ENCODE results near the gene NOTCH4.
"Not testable (repeated sequence)": the region's sequence is repeated elsewhere in the genome, so short reads cannot be mapped to it uniquely, and the experiment has no call there.

Gene NOTCH4

DNA sequence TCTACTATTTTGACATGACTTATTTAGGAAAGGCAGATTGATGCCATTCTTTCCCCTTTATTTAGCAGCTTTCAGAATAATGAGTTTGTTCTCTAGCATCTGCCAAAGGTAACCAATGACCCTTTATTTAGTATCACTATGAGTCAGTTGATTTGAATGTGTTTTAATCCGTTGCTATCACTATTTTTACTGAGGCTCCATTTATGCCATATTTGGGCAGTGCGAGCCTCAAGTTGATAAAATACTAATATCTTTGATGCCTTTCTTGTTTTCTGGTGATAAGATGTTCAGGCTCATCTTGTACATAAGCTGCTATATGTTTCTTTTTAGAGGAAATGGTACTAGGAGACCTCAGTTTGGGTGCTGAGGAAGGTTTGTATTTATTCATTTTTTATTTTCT lies 15.6 kb upstream of the NOTCH4 start:
- peaks cover 3% of the 10 kb centered on the region for H3K9me3 Mint-ChIP-seq

GRCh38 chr6:32234934-32235333 lies 11.1 kb upstream of the NOTCH4 start:
- Mint-ChIP-seq H3K36me3 (no peaks in the 10 kb centered on the region), H3K4me1 (peaks cover 18% of the 10 kb centered on the region), H3K27ac (no peak overlapping the region), H3K4me3 (no peak overlapping the region), H3K27me3 (no peaks in the 10 kb centered on the region), H3K9me3 (no peaks in the 10 kb centered on the region)
- ATAC-seq = no peak

More for the DNA sequence above, 15.6 kb upstream of the NOTCH4 start:
- no peaks in the 10 kb centered on the region for H3K27me3 Mint-ChIP-seq
- no peaks in the 10 kb centered on the region for H3K36me3 Mint-ChIP-seq
- H3K4me3 Mint-ChIP-seq = no peak overlapping the region
- peak overlapping the region; percentile 18 for H3K27ac Mint-ChIP-seq
- H3K4me1 Mint-ChIP-seq = peaks cover 40% of the 10 kb centered on the region
- ATAC-seq = no peak

DNA sequence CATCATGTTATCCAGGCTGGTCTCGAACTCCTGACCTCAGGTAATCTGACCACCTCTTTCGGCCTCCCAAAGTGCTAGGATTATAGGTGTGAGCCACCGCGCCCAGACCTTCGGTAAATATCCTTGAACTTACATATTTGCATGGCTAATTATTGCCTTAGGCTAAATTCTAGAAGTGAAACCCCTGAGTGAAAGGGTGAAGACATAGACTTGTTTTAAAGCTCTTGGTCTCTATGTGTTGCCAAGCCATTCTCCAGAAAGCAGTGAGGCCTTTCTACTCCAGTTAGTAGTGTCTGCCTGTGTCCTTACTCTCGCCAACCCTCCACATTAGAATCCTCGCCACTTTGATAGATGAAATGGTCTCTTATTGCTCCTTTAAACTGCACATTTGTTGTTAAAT lies 2.6 kb upstream of the NOTCH4 start:
- H3K4me3 Mint-ChIP-seq = no peak overlapping the region
- H3K4me1 Mint-ChIP-seq = peaks cover 74% of the 10 kb centered on the region
- ATAC-seq = peak; percentile 59
- H3K27me3 Mint-ChIP-seq = no peaks in the 10 kb centered on the region
- H3K9me3 Mint-ChIP-seq = no peaks in the 10 kb centered on the region
- H3K36me3 Mint-ChIP-seq = no peaks in the 10 kb centered on the region
- H3K27ac Mint-ChIP-seq = peak overlapping the region; percentile 14

GRCh38 chr6:32224696-32225095 lies 829 bp upstream of the NOTCH4 start:
- H3K4me1 Mint-ChIP-seq = peaks cover 83% of the 10 kb centered on the region
- H3K27me3 Mint-ChIP-seq = no peaks in the 10 kb centered on the region
- ATAC-seq = peak; percentile 92
- H3K36me3 Mint-ChIP-seq = no peaks in the 10 kb centered on the region
- no peak overlapping the region for H3K4me3 Mint-ChIP-seq
- H3K27ac Mint-ChIP-seq = peak overlapping the region; percentile 80
- H3K9me3 Mint-ChIP-seq = no peaks in the 10 kb centered on the region

DNA sequence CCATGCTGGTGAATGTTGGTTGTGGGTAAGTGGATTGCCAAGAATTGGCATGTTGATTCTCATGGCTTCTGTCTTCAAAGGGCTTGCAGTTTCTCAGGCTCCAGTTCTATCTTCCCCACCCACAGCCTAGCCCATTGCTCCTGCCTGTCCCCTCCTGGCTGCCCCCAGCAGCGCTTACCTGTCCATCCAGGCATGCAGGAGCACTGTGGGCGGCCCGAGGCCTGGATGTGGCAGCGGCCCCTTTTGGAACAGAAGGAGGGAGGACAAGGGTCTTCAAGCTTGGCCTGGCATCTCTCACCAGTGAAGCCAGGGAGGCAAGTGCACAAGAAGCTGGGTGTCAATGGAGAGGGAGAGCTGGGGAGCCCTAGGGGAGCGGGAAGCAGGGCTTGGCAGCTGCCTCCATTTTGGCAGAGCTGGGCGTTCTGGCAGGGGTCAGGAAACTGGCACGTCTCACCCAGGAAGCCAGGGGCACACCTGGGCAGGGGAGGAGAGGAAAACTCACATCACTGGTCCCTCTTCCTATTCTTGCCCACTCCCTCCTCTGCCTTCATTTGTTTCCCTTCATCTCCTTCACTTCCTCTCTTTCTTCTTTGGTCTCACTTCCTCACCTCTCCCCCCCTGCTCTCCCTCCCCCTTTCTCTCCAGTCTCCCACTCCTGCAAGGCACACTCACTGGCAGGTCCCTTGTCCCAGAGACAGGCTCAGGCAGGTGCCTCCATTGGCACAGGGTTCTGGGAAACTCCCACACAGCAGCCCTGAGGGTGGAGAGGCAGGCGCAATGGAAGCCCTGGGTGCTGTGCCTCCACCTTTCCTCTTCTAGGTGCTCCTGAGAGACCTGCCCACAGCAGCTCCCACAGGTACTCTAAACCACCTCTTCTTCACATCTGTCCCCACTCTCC lies 1.3 kb downstream of the NOTCH4 start:
- no peak overlapping the region for H3K4me3 Mint-ChIP-seq
- peak overlapping the region; percentile 80 for H3K27ac Mint-ChIP-seq
- ATAC-seq = no peak

DNA sequence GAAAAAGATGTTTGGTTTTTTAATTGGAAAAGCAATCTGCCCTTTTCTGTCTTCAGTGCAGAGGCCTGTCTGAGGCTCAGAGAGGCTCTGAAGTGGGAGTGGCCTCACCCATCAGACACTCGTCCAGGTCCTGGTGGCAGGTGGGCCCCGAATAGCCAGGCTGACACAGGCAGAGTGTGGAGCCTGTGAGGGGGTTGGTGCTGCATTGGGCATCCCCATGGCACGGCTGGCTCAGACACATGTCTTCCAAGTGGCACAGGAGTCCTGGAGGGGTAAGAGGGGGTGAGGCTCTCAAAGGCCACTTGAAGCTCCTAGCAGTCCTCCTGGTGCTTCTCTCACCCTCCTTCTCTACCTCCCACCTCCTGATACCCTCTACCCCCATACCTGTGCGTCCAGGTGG lies 3.8 kb downstream of the NOTCH4 start:
- H3K4me1 Mint-ChIP-seq = peaks cover 49% of the 10 kb centered on the region
- ATAC-seq = no peak
- no peaks in the 10 kb centered on the region for H3K27me3 Mint-ChIP-seq
- no peak overlapping the region for H3K27ac Mint-ChIP-seq
- H3K36me3 Mint-ChIP-seq = no peaks in the 10 kb centered on the region
- no peaks in the 10 kb centered on the region for H3K9me3 Mint-ChIP-seq
- no peak overlapping the region for H3K4me3 Mint-ChIP-seq

More for the DNA sequence above, 1.3 kb downstream of the NOTCH4 start:
- H3K36me3 Mint-ChIP-seq = no peaks in the 10 kb centered on the region
- peaks cover 67% of the 10 kb centered on the region for H3K4me1 Mint-ChIP-seq
- no peaks in the 10 kb centered on the region for H3K27me3 Mint-ChIP-seq
- no peaks in the 10 kb centered on the region for H3K9me3 Mint-ChIP-seq

GRCh38 chr6:32218167-32218566 lies 5.7 kb downstream of the NOTCH4 start:
- H3K9me3 Mint-ChIP-seq = no peaks in the 10 kb centered on the region
- no peak for ATAC-seq
- H3K4me3 Mint-ChIP-seq = no peak overlapping the region
- H3K27ac Mint-ChIP-seq = no peak overlapping the region
- H3K4me1 Mint-ChIP-seq = peaks cover 38% of the 10 kb centered on the region
- no peaks in the 10 kb centered on the region for H3K36me3 Mint-ChIP-seq
- H3K27me3 Mint-ChIP-seq = no peaks in the 10 kb centered on the region

GRCh38 chr6:32216998-32217397 lies 6.9 kb downstream of the NOTCH4 start:
- H3K4me1 Mint-ChIP-seq = peaks cover 26% of the 10 kb centered on the region
- no peak for ATAC-seq
- no peaks in the 10 kb centered on the region for H3K27me3 Mint-ChIP-seq
- no peak overlapping the region for H3K4me3 Mint-ChIP-seq
- no peaks in the 10 kb centered on the region for H3K9me3 Mint-ChIP-seq
- no peaks in the 10 kb centered on the region for H3K36me3 Mint-ChIP-seq
- H3K27ac Mint-ChIP-seq = no peak overlapping the region

DNA sequence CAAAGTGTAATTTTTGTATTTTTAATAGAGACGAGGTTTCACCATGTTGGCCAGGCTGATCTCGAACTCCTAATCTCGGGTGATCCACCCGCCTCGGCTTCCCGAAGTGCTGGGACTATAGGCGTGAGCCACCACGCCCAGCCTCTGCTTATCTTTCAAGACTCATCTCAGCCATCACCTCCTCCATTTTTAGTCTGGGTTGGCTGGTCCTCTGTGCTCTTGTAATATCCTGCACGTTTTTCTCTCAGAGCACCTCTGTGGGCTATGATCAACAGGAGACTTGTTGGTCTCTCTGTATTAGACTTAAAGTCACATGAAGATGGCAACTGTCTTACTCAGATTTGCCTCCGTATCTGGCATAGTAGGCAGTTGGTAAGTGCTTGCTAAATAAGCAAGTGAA lies 7.6 kb downstream of the NOTCH4 start:
- Mint-ChIP-seq H3K9me3 (no peaks in the 10 kb centered on the region), H3K36me3 (no peaks in the 10 kb centered on the region), H3K27me3 (no peaks in the 10 kb centered on the region), H3K4me1 (peaks cover 19% of the 10 kb centered on the region), H3K4me3 (no peak overlapping the region), H3K27ac (no peak overlapping the region)
- no peak for ATAC-seq

DNA sequence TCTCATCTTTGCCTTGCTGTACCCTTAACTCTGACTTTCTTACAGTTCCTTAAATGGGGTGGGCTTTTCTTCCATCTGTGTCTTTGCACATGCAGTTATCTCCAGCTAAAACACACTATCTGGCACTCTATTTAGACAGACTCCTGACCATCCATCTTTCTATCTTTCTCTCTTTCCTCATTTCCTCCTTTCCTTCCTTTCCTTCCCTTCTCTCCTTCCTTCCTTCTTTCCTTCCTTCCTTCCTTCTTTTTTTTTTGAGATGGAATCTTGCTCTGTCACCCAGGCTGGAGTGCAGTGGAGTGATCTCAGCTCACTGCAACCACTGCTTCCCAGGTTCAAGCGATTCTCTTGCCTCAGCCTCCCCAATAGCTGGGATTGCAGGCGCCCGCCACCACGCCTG lies 8.2 kb downstream of the NOTCH4 start:
- Mint-ChIP-seq H3K4me3 (no peak overlapping the region), H3K36me3 (no peaks in the 10 kb centered on the region), H3K4me1 (peaks cover 13% of the 10 kb centered on the region), H3K9me3 (no peaks in the 10 kb centered on the region), H3K27me3 (no peaks in the 10 kb centered on the region), H3K27ac (no peak overlapping the region)
- ATAC-seq = no peak

GRCh38 chr6:32214126-32214525 lies 9.7 kb downstream of the NOTCH4 start:
- no peak overlapping the region for H3K4me3 Mint-ChIP-seq
- no peak overlapping the region for H3K27ac Mint-ChIP-seq
- ATAC-seq = peak; percentile 27
- H3K27me3 Mint-ChIP-seq = no peaks in the 10 kb centered on the region
- no peaks in the 10 kb centered on the region for H3K9me3 Mint-ChIP-seq
- H3K36me3 Mint-ChIP-seq = no peaks in the 10 kb centered on the region
- peaks cover 7% of the 10 kb centered on the region for H3K4me1 Mint-ChIP-seq

DNA sequence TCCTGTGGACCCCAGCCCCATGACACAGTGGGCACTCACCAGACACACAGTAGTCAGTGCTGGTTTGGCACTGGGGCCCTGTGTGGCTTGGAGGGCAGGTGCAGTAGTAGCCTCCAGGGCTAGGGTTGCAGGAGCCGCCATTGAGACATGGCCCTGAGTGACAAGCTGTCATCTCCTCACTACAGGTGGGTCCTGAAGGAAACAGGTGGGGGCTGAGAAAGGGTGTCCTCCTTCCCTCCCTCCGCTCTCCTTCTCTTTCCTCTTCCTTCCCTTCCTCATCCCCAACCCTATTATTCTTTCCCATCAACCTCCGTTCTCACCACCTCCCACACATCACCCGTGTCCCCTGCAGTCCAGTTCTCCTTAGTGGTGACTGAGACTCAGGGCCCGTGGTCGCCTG lies 10.2 kb downstream of the NOTCH4 start:
- ATAC-seq = no peak
- Mint-ChIP-seq H3K9me3 (no peaks in the 10 kb centered on the region), H3K4me3 (no peak overlapping the region), H3K27me3 (no peaks in the 10 kb centered on the region), H3K4me1 (peaks cover 7% of the 10 kb centered on the region), H3K36me3 (no peaks in the 10 kb centered on the region), H3K27ac (no peak overlapping the region)

DNA sequence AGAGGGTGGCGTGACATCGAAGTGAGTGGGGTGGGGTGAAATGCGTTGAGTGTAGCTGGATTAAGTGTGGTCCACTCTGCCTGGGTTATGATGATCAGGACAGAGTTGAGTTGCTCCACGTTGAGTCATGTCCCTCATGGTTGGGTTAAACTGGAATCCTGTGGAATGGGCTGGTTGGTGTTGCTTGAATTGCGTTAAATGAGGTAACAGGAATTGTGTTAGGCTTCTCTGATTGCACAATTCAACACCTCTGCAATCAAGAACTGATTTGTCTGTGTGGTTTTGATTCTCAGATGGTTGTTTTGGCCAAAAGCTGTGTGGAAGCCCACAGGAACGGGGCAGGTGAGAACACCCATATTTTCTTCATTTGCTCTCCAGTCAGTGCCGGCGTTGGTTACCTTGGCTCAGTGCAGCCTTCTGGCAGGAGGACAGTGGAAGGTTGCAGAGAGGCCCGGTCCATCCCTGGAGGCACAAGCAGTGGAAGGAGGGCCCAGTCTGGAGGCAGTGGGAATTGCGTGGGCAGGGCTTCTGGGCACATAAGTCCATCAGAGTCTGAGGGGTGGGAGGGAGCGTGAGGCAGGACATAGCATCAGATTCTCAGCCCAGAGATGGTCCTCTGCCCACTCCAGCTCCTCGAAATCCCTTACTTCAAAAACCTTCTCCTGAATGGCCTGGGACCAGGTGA lies 11.6 kb downstream of the NOTCH4 start:
- H3K27ac Mint-ChIP-seq = no peak overlapping the region
- no peaks in the 10 kb centered on the region for H3K9me3 Mint-ChIP-seq
- no peaks in the 10 kb centered on the region for H3K27me3 Mint-ChIP-seq
- ATAC-seq = no peak
- no peak overlapping the region for H3K4me3 Mint-ChIP-seq
- no peaks in the 10 kb centered on the region for H3K36me3 Mint-ChIP-seq
- H3K4me1 Mint-ChIP-seq = peaks cover 14% of the 10 kb centered on the region

DNA sequence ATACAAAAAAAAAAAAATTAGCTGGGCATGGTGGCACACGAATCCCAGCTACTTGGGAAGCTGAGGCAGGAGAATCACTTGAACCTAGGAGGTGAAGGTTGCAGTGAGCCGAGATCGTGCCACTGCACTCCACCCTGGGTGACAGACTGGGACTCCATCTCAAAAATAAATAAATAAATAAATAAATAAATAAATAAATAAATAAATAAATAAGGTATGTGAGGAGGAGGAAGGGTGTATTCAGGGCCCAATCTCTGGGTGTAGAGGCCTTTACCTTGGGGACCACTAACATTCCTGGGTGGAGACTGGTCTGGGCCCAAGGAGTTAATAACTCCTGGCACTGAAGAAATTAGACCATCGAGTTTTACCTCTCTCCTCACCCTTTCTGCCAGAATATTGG lies 12.4 kb downstream of the NOTCH4 start:
- H3K36me3 Mint-ChIP-seq, H3K9me3 Mint-ChIP-seq, H3K4me3 Mint-ChIP-seq, H3K27me3 Mint-ChIP-seq, ATAC-seq, H3K27ac Mint-ChIP-seq: not testable (repeated sequence)
- peaks cover 14% of the 10 kb centered on the region for H3K4me1 Mint-ChIP-seq

GRCh38 chr6:32210191-32210601 lies 13.7 kb downstream of the NOTCH4 start:
- Mint-ChIP-seq H3K27me3 (no peaks in the 10 kb centered on the region), H3K36me3 (no peaks in the 10 kb centered on the region), H3K27ac (no peak overlapping the region), H3K9me3 (no peaks in the 10 kb centered on the region), H3K4me3 (no peak overlapping the region), H3K4me1 (peaks cover 14% of the 10 kb centered on the region)
- no peak for ATAC-seq

GRCh38 chr6:32208996-32209395 lies 14.9 kb downstream of the NOTCH4 start:
- no peaks in the 10 kb centered on the region for H3K27me3 Mint-ChIP-seq
- H3K36me3 Mint-ChIP-seq = no peaks in the 10 kb centered on the region
- peaks cover 9% of the 10 kb centered on the region for H3K4me1 Mint-ChIP-seq
- H3K9me3 Mint-ChIP-seq = no peaks in the 10 kb centered on the region
- no peak overlapping the region for H3K27ac Mint-ChIP-seq
- H3K4me3 Mint-ChIP-seq = no peak overlapping the region
- ATAC-seq = no peak
